HG02938 (cell line): ENCODE data around the gene ANKRD18B.
"Not testable (repeated sequence)": the region's sequence is repeated elsewhere in the genome, so short reads cannot be mapped to it uniquely, and the experiment has no call there.

Experiments
- ATAC-seq: cut with Tn5 transposase; IDR thresholded peaks from one replicate; pipeline ENCODE4 v1.9.1; 2021; ENCODE audit warnings: mild to moderate bottlenecking, moderate library complexity; ENCODE audit not compliant: unreplicated experiment

The ANKRD18B gene

DNA sequence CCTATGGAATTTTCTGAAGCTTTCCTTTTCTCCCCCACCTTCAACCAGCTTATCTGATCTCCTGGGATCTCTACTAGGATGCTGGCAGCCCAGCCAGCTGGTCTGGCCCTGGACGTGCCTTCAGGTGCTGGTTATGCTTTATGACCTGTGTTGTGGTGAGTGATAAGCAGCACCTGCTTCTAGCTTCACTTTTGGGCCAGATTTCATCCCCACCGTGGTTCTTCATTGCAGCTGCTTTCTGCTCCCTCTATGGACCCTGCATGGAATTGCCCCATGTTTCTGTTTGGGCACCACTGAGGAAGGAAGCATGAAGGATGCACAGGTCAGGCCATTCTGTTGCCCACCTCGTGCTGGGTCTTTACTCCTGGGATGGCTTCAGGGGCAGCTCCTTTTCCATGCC, 80.2 kb downstream of the ANKRD18B start:
- ATAC-seq: not testable (repeated sequence)

DNA sequence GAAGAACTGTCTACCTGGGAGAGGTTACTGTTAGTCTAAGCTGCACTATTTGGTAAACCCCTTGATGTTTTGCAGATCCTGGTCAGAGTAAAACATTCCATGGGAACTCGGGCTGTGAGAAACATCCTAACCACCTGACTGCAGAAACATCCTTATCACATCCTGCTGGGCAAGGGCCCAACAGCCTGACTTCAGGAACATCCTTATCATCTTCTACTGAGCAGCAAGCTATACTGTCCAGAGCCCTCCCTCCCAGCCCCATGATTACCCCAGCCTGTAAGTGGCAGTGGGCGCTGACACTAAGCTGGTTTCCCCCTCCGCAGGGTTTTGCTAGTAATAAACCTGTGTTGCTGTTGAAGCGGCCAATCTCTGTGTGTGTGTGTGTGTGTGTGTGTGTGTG, 80.9 kb downstream of the ANKRD18B start:
- not testable (repeated sequence) for ATAC-seq

DNA sequence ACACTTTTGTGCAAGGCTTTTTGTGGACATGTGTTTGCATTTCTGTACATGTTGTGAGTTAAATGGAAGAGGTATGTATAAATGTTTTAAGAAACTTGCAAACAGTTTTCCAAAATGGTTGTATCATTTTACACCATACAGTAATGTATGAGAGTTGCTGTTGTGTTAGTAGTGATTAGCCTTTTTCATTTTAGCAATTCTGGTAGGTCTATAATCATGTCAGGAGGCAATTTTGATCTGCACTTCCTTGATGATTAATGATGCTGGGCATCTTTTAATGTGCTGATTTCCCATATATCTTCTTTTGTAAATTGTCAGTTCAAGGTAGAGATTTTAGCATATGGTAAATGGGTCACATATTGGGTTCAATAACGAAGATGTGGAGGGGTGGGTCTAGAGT, 87.3 kb downstream of the ANKRD18B start:
- ATAC-seq: no peak

DNA sequence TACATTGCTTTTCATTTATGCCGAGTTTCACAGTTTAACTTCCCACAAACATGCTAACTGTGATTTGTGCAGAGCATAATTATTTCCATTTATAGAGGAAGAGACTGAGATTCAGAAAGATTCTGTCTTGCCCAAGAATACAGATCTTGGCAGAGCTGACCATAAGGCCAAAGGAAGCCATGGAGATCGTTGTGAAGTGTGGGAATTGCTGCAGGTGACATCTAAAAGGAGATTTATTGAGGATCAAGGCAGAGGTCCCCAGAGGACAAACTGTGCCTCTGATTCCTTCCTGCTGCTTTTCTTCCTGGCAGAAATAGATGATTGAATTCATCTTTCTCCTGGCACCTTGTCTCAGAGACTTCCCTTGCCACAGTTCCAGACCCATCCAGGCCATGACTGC, 88.4 kb downstream of the ANKRD18B start:
- ATAC-seq: not testable (repeated sequence)

DNA sequence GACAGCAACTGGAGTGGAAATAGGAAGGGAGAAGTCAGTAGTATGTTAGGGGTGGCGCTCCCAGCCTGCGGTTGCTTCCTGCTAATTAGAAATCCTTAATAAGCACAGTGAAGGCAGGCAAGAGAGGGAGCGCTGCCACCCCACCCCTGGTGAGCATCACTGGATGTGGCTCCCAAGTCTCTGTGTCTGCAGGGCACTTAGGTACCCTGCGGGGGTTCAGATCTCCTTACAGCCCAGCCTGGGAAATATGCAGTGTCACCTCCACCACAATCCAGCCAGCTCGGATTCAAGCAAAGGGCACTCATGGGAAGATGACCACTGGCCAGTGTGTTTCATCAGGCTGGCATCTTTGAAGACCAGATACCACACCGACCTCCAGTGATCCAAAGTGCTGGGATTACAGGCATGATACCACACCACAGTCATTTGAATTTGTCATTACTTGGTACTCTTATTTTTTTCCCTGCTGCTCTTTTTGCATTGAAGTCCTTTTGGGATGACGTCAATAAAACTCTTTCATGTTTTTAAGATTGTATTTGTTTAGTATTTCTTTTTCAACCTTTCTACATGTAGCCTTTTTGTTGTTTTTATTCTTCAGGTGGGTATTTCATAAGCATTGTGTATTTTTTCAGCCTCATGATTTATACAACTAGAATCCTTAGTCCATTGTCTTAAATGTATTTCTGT, 90.1 kb downstream of the ANKRD18B start:
- no peak for ATAC-seq

DNA sequence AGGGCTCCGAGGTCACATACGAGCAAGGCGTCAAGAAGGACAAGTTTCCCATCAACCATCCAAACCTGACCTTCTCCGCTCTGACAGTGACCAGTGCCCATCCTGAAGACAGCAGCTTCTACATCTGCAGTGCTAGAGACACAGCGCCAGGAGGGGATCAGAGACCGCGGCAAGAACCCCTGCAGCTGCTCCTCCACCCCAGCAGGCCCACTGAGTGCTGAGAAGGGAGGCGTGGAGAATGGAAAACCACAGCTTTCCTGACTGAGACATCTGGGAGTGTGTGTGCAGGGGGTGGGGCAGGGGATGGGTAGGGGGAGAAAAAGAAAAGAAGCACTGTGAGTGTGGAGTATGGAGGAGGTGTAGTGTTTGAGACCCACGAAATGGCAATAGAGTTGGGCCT, 94.3 kb downstream of the ANKRD18B start:
- not testable (repeated sequence) for ATAC-seq

DNA sequence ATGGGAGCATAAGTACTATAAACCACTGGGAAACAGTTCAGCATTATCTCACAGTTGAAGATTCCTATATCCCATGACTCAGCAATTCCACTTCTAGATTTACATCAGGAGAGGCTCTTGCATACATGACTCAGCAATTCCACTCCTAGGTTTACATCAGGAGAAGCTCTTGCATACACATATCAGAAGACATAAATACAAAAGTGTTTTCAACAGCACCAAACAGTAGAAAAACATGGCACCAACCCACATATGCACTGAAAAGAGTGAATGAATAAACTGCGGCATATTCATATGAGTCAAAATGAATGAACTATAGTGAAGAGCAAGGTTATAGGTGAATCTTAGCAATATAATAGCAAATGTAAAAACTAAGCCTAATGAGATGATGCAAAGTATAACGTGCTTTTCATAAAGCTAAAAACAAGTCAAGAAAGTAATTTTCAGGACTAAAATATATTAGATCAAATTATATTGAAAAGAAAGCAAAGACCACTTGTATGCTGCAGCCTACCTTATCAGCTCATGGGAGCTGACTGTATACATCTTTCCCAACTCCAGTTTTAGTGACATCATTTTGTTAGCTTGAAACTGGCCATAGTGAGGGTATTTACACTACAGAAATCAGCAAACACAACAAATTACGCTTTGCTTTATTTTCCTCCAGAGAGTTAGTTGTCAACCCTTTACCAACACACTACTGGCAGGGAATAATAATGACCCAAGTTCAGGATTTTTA, 95.8 kb downstream of the ANKRD18B start:
- ATAC-seq: no peak

DNA sequence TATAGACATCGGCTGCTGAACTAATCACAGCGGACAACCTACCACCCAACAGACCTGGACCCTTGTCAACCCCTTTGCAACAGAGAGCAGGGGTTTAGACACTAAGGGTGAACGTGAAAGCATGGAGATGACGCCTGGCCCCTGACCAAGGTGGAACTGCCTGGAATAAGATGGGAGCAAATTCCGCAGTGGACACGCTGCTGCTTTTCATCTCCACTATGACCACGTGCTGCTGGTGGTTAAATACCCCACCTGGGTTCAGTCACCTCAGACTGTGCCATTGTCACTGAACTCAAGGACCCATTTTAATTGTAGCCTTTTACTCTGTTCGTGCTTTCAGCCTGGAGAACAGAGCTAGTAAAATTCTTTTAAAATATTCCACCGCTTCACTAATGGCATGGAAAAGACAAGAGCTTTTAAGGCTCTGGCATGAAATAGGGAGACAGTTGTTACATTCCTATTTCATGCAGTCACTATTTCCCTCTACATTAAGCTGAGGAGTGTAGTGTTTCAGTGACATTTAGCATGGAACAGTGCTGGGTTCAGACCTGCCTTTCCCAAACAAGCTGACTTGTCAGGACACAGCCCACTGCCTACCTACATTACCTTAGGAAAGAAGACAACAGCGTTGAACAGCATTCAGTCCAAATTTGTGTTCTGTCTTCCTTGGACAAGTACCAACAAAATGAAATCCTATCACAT, 96.8 kb downstream of the ANKRD18B start:
- ATAC-seq: no peak
